ENCODE measurements around the gene ZKSCAN7.
"Not testable (repeated sequence)": the region's sequence is repeated elsewhere in the genome, so short reads cannot be mapped to it uniquely, and the experiment has no call there.

Gene ZKSCAN7

DNA sequence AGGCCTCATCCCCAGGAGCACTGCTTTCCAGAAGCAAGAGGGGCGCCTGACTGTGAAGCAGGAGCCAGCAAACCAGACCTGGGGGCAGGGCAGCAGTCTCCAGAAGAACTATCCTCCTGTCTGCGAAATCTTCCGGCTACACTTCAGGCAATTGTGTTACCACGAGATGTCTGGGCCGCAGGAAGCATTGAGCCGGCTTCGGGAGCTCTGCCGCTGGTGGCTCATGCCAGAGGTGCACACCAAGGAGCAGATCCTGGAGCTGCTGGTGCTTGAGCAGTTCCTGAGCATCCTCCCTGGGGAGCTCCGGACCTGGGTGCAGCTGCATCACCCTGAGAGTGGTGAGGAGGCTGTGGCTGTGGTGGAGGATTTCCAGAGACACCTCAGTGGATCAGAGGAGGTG is 2.1 kb downstream of the ZKSCAN7 start:
- no peak for TF ChIP-seq POLR2A (IDR thresholded peaks at IDR 0.05; ENCODE audit: extremely low read depth, insufficient read length)
- TF ChIP-seq, protein P1, sequence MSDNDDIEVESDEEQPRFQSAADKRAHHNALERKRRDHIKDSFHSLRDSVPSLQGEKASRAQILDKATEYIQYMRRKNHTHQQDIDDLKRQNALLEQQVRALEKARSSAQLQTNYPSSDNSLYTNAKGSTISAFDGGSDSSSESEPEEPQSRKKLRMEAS (IDR thresholded peaks at IDR 0.05; ENCODE audit: low read depth, low read length), result no peak
- no peak for TF ChIP-seq MYC (IDR thresholded peaks at IDR 0.05; ENCODE audit: low read depth, low read length)
- TF ChIP-seq, protein P2, sequence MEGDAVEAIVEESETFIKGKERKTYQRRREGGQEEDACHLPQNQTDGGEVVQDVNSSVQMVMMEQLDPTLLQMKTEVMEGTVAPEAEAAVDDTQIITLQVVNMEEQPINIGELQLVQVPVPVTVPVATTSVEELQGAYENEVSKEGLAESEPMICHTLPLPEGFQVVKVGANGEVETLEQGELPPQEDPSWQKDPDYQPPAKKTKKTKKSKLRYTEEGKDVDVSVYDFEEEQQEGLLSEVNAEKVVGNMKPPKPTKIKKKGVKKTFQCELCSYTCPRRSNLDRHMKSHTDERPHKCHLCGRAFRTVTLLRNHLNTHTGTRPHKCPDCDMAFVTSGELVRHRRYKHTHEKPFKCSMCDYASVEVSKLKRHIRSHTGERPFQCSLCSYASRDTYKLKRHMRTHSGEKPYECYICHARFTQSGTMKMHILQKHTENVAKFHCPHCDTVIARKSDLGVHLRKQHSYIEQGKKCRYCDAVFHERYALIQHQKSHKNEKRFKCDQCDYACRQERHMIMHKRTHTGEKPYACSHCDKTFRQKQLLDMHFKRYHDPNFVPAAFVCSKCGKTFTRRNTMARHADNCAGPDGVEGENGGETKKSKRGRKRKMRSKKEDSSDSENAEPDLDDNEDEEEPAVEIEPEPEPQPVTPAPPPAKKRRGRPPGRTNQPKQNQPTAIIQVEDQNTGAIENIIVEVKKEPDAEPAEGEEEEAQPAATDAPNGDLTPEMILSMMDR (IDR thresholded peaks at IDR 0.05; ENCODE audit: low read depth, low read length), result no peak
- H3K4me3 ChIP-seq (ENCODE audit: low read depth, low read length), result no peak overlapping the region
- no peak for DNase-seq (ENCODE audit: low read depth)

DNA sequence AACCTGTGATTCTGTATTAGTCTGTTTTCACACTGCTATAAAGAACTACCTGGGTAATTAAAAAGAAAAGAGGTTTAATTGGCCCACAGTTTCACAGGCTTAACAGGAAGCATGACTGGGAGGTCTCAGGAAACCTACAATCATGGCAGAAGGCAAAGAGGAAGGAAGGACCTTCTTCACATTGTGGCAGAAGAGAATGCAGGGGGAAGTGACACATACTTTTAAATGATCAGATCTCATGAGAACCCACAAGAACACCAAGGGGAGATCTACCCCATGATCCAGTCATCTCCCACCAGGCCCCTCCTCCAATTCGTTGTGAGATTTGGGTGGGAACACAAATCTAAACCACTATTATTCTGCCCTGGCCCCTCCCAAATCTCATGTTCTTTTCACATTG is 6.1 kb downstream of the ZKSCAN7 start:
- DNase-seq (ENCODE audit: low read depth), result no peak
- H3K4me3 ChIP-seq (ENCODE audit: low read depth, low read length), result no peak overlapping the region
- TF ChIP-seq MYC (IDR thresholded peaks at IDR 0.05; ENCODE audit: low read depth, low read length) (no peak), POLR2A (IDR thresholded peaks at IDR 0.05; ENCODE audit: extremely low read depth, insufficient read length) (no peak)
- TF ChIP-seq, protein P2 (IDR thresholded peaks at IDR 0.05; ENCODE audit: low read depth, low read length), result no peak
- TF ChIP-seq, protein P1 (IDR thresholded peaks at IDR 0.05; ENCODE audit: low read depth, low read length), result no peak

DNA sequence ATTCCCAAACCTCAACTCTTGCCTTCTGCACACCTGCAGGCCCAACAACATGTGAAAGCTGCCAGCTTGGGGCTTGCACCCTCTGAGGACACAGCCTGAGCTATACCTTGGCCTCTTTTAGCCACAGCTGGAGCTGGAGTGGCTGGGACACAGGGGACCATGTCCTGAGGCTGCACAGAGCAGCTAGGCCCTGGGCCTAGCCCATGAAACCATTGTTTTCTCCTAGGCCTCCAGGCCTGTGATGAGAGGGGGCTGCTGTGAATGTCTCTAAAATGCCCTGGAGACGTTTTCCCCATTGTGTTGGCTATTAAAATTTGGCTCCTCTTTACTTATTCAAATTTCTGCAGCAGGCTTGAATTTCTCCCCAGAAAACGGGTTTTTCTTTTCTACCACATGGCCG is 7.2 kb downstream of the ZKSCAN7 start:
- DNase-seq (ENCODE audit: low read depth), result no peak
- TF ChIP-seq POLR2A (IDR thresholded peaks at IDR 0.05; ENCODE audit: extremely low read depth, insufficient read length) (no peak), MYC (IDR thresholded peaks at IDR 0.05; ENCODE audit: low read depth, low read length) (no peak)
- TF ChIP-seq, protein P2 (IDR thresholded peaks at IDR 0.05; ENCODE audit: low read depth, low read length), result no peak
- TF ChIP-seq, protein P1 (IDR thresholded peaks at IDR 0.05; ENCODE audit: low read depth, low read length), result no peak
- no peak overlapping the region for H3K4me3 ChIP-seq (ENCODE audit: low read depth, low read length)

DNA sequence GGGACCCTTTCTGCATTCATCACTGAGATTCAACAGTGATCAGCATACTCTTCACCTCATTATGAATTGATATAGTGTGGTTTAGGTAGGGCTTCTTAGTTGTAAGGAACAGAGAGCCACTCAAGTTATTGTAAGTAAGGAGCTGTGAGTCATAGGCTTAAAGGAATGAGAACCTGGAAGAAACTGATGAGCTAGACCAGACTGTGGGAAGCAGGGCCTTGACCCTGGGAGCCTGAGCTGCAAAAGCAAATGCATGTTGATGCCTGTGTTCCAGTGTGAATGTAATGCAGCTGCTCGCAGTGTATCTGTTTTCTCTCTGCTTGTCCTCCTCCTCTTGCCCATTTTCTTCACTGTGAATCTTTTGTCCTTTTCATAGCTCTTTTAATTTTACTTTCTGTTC is 13.6 kb downstream of the ZKSCAN7 start:
- DNase-seq (ENCODE audit: low read depth), result no peak
- H3K4me3 ChIP-seq (ENCODE audit: low read depth, low read length), result no peak overlapping the region
- TF ChIP-seq, protein P2 (IDR thresholded peaks at IDR 0.05; ENCODE audit: low read depth, low read length), result no peak
- no peak for TF ChIP-seq POLR2A (IDR thresholded peaks at IDR 0.05; ENCODE audit: extremely low read depth, insufficient read length)
- TF ChIP-seq, protein P1 (IDR thresholded peaks at IDR 0.05; ENCODE audit: low read depth, low read length), result no peak

DNA sequence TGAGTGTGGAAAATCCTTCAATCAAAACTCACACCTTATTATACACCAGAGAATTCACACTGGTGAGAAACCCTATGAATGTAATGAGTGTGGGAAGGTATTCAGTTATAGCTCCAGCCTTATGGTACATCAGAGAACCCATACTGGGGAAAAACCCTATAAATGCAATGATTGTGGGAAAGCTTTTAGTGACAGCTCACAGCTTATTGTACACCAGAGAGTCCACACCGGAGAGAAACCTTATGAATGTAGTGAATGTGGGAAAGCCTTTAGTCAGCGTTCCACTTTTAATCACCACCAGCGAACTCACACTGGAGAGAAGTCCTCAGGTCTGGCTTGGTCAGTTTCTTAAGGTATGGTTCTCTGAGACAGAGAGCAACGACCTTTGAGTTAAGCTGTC is 16.0 kb downstream of the ZKSCAN7 start:
- no peak overlapping the region for H3K4me3 ChIP-seq (ENCODE audit: low read depth, low read length)
- no peak for DNase-seq (ENCODE audit: low read depth)
- TF ChIP-seq POLR2A (IDR thresholded peaks at IDR 0.05; ENCODE audit: extremely low read depth, insufficient read length) (no peak), MYC (IDR thresholded peaks at IDR 0.05; ENCODE audit: low read depth, low read length) (no peak)
- TF ChIP-seq, protein P2 (IDR thresholded peaks at IDR 0.05; ENCODE audit: low read depth, low read length), result no peak
- TF ChIP-seq, protein P1 (IDR thresholded peaks at IDR 0.05; ENCODE audit: low read depth, low read length), result no peak

DNA sequence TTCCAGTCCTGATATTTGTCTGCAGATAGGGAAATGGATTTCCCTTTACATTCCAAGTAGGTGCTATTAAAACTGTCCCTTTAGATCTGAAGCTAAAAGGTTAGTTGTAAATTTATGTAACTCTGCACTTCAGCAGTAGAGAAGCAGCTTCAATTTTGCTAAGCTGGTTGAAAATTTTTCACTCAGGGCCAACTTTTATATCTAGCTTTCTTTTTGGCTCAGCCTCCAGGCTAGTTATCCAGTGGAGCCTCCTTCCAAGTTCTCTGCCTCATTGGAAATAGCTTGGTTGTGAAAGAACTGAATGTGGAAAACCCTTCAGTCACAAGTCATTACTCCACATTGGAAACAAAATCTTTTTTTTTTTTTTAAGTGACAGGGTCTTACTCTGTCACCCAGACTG is 21.6 kb downstream of the ZKSCAN7 start:
- no peak for DNase-seq (ENCODE audit: low read depth)
- no peak overlapping the region for H3K4me3 ChIP-seq (ENCODE audit: low read depth, low read length)
- TF ChIP-seq, protein P1 (IDR thresholded peaks at IDR 0.05; ENCODE audit: low read depth, low read length), result no peak
- TF ChIP-seq MYC (IDR thresholded peaks at IDR 0.05; ENCODE audit: low read depth, low read length) (no peak), POLR2A (IDR thresholded peaks at IDR 0.05; ENCODE audit: extremely low read depth, insufficient read length) (no peak)
- TF ChIP-seq, protein P2 (IDR thresholded peaks at IDR 0.05; ENCODE audit: low read depth, low read length), result no peak

DNA sequence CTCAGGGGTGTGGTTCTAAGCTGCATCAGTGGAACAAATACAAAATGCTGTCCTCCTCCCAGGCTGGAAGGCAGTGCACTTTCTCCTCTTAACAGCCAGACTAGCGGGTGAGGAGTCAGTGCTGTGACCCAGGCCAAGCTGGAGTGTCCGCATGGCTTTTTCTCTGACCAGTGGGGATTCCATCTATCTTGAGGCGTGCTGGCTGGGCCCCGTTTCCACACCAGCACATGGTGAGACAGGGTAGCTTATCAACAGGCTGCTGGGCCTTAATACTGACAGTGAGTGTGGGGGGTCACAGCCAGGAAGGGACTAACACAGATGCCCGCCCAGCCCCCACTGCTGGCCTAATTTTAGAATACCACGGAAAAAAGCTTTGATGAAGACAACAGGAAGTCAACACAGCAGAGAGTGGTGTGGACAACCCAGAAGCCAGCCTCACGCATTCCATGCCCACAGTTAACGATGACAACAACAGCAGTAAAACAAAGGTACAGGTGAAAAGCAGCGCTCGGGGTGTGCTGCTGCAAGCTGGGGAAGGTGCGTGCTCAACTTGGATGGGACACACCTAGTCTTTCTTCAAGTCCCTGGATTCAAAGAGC is 22.5 kb downstream of the ZKSCAN7 start:
- not testable (repeated sequence) for H3K4me3 ChIP-seq (ENCODE audit: low read depth, low read length); DNase-seq (ENCODE audit: low read depth)

DNA sequence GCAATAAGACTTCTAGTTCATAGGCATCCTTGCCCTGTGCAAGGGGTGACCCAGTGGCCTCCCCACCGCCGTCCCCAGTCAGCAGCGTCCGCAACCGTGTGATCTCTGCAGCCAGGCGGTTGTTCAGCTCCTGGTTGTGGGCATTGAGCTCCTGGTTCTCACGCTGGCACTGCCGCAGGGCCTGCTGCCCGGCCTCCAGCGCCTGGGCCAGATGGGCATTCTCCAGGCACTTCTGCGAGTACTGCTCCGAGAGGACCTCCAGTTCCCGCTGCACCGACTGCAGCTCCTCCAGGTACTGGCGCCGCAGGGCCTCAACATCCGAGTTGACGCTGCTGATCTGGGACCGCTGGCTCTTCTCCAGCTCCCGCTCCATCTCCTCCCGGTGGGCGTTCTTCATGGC is 23.3 kb downstream of the ZKSCAN7 start:
- not testable (repeated sequence) for H3K4me3 ChIP-seq (ENCODE audit: low read depth, low read length); DNase-seq (ENCODE audit: low read depth)

All from NB4 (cell line).